Keratinocyte (primary cell): ENCODE measurements around the gene ZNF300. TPM values are rescaled to one million over a fixed set of nuclear protein-coding genes. Genes with fewer than 3 reads are reported as not detected.

Source experiments
- DNase-seq: peaks from one replicate; pipeline ENCODE4 v3.0.0-alpha.2; 2011; ENCODE audit warnings: low read depth, missing footprints, low spot score
- FAIRE-seq: peaks from 2 replicates; lab custom pipeline; 2011; peaks lifted over from hg19 to GRCh38; lab: Jason Lieb, UNC
- H2AFZ ChIP-seq: 2 replicates; pipeline ENCODE4 v1.6.0; 2012; ENCODE audit warnings: low read length, control low read depth, inconsistent platforms; ENCODE audit not compliant: control insufficient read depth
- H3K27ac ChIP-seq: 2 replicates; pipeline ENCODE4 v1.5.1; 2011; ENCODE audit warnings: low read length; ENCODE audit not compliant: control insufficient read depth, insufficient read depth
- H3K27me3 ChIP-seq: 3 replicates; pipeline ENCODE4 v1.6.0; 2011; ENCODE audit warnings: low read length; ENCODE audit not compliant: control insufficient read depth, insufficient read depth; ENCODE audit errors: extremely low read depth
- H3K36me3 ChIP-seq, 2 experiments: 2 replicates in 1 of 2; 3 replicates in 1 of 2; pipeline ENCODE4 v1.5.1; 2011; ENCODE audit warnings: low read length in 2 of 2, mild to moderate bottlenecking in 1 of 2; ENCODE audit not compliant: control insufficient read depth in 2 of 2, insufficient read depth in 2 of 2; ENCODE audit errors: extremely low read depth in 1 of 2
- H3K4me1 ChIP-seq: 3 replicates; pipeline ENCODE4 v1.5.1; 2011; ENCODE audit warnings: low read length; ENCODE audit not compliant: control insufficient read depth, insufficient read depth; ENCODE audit errors: extremely low read depth
- H3K4me2 ChIP-seq: 3 replicates; pipeline ENCODE4 v1.6.0; 2011; ENCODE audit warnings: low read depth, low read length; ENCODE audit not compliant: control insufficient read depth, insufficient read depth; ENCODE audit errors: extremely low read depth
- H3K4me3 ChIP-seq, 3 experiments: fragments of 200-600 bp in 1 of 3; sonication (generic) in 1 of 3; 2 replicates in 2 of 3; 3 replicates in 1 of 3; pipeline ENCODE4 v1.5.1; 2011 to 2016; ENCODE audit warnings: low read length in 3 of 3, mild to moderate bottlenecking in 3 of 3, control low read depth in 2 of 3, inconsistent platforms in 1 of 3, low read depth in 1 of 3, mixed read lengths in 1 of 3, mixed run types in 1 of 3, moderate library complexity in 1 of 3; ENCODE audit not compliant: control insufficient read depth in 2 of 3, insufficient read depth in 2 of 3; ENCODE audit errors: extremely low read depth in 1 of 3
- H3K79me2 ChIP-seq: 2 replicates; pipeline ENCODE4 v1.6.0; 2012; ENCODE audit warnings: low read length; ENCODE audit not compliant: control insufficient read depth, insufficient read depth
- H3K9ac ChIP-seq: 3 replicates; pipeline ENCODE4 v1.6.0; 2011; ENCODE audit warnings: low read length; ENCODE audit not compliant: control insufficient read depth, insufficient read depth; ENCODE audit errors: extremely low read depth
- H3K9me1 ChIP-seq: 3 replicates; pipeline ENCODE4 v1.6.0; 2011; ENCODE audit warnings: low read length; ENCODE audit not compliant: control insufficient read depth, insufficient read depth; ENCODE audit errors: extremely low read depth
- H3K9me3 ChIP-seq: 2 replicates; pipeline ENCODE4 v1.5.1; 2012; ENCODE audit warnings: low read depth, low read length; ENCODE audit not compliant: control insufficient read depth
- H4K20me1 ChIP-seq: 3 replicates; pipeline ENCODE4 v1.6.0; 2011; ENCODE audit warnings: low read length; ENCODE audit not compliant: control insufficient read depth, insufficient read depth; ENCODE audit errors: extremely low read depth
- CTCF ChIP-seq, 3 experiments: IDR thresholded peaks in 1 of 3; conservative IDR thresholded peaks in 1 of 3; optimal IDR thresholded peaks in 1 of 3; 2 replicates in 2 of 3; 3 replicates in 1 of 3; pipeline versions ENCODE3 to v1.5.1; 2011; ENCODE audit warnings: low read length in 3 of 3, mild to moderate bottlenecking in 3 of 3, moderate library complexity in 2 of 3, control low read depth in 1 of 3, inconsistent platforms in 1 of 3; ENCODE audit not compliant: insufficient read depth in 2 of 3; ENCODE audit errors: extremely low read depth in 1 of 3
- EZH2 ChIP-seq: IDR thresholded peaks from one replicate; pipeline ENCODE4 v1.6.1; 2012; ENCODE audit warnings: inconsistent platforms, mild to moderate bottlenecking, low read length, moderate library complexity
- dilution Hi-C: fragments of 300-500 bp; cut with MboI; formaldehyde crosslinking; loops from one replicate; pipeline ENCODE4 v1.7.0; 2020; ENCODE audit warnings: low sequenced_read_pairs; ENCODE audit not compliant: extremely low pct_ligation_motif_present
- polyA plus RNA-seq, 5 experiments: library from polyadenylated mRNA; depleted of rRNA in 3 of 5; stranded (reverse) in 3 of 5; stranded (forward) in 1 of 5; unstranded in 1 of 5; fragments of >200 nt; gene quantifications; 1 replicate in 1 of 5; 2 replicates in 3 of 5; 3 replicates in 1 of 5; pipeline versions ENCODE4 v1.2.1 to v1.2.3, GENCODE V29; 2011 to 2012; ENCODE audit warnings: missing spikeins in 2 of 5, low read depth in 1 of 5, low replicate concordance in 1 of 5

The ZNF300 gene
- polyA plus RNA-seq, 1 donor (not counting 4 experiments of a cell fraction or from before 2014, with no cell fraction given) = 8.7 TPM

- peaks cover 2% of the 10 kb centered on the region for H3K4me1 ChIP-seq
- peak overlapping the region; percentile 56 to 79 (median 73) for H3K4me3 ChIP-seq
- H3K27ac ChIP-seq = peak overlapping the region; percentile 98
- H3K9me1 ChIP-seq = no peaks in the 10 kb centered on the region
- TF ChIP-seq CTCF (optimal IDR thresholded peaks at IDR 0.05 in 1 of 3, IDR thresholded peaks at IDR 0.05 in 1 of 3, conservative IDR thresholded peaks at IDR 0.05 in 1 of 3; ENCODE audit: extremely low read depth in 1 of 3, insufficient read depth in 2 of 3, low read length in 3 of 3) (no peak), EZH2 (no peak)
- DNase-seq (no peak), FAIRE-seq (no peak)
- H3K79me2 ChIP-seq = no peaks in the 10 kb centered on the region
- peak overlapping the region; percentile 89 for H3K4me2 ChIP-seq
- H3K9me3 ChIP-seq = peaks cover 8% of the 10 kb centered on the region
- dilution Hi-C loops = no loop called here
- no peaks in the 10 kb centered on the region for H3K27me3 ChIP-seq
- H3K9ac ChIP-seq = peak overlapping the region; percentile 94
- H2AFZ ChIP-seq = peak overlapping the region; percentile 100
- no peaks in the 10 kb centered on the region for H4K20me1 ChIP-seq
- peaks cover 2 to 6% of the 10 kb centered on the region in 2 experiments for H3K36me3 ChIP-seq
Observed at GRCh38 chr5:150905312-150905683, 518 bp upstream of the ZNF300 start.

DNA sequence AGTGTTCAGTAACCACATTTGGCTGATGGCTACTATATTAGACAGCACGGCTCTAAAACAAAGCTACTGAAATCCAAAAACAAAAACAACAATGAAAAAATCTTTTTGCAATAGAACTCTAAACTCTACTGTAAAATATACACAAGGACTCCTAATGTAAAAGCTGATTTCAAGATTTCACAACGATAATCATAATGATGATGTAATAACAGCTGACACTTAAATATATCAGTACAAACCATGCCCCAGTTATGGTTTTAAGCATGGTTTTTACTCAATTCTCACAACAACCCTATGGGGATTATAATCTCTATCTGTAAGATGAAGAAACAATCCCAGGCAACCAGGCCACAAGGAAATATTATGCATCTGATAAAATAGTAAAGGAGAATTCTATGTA, 3.3 kb downstream of the ZNF300 start:
- TF ChIP-seq CTCF (optimal IDR thresholded peaks at IDR 0.05 in 1 of 3, IDR thresholded peaks at IDR 0.05 in 1 of 3, conservative IDR thresholded peaks at IDR 0.05 in 1 of 3; ENCODE audit: extremely low read depth in 1 of 3, insufficient read depth in 2 of 3, low read length in 3 of 3) (no peak), EZH2 (no peak)
- Histone ChIP-seq H3K9ac (no peak overlapping the region), H3K36me3 (peaks cover 9 to 13% of the 10 kb centered on the region in 2 experiments), H3K79me2 (no peaks in the 10 kb centered on the region), H3K27ac (no peak overlapping the region), H2AFZ (no peak overlapping the region), H3K27me3 (no peaks in the 10 kb centered on the region), H3K9me3 (peaks cover 27% of the 10 kb centered on the region), H3K4me3 (no peak overlapping the region), H4K20me1 (no peaks in the 10 kb centered on the region), H3K4me2 (no peak overlapping the region), H3K9me1 (no peaks in the 10 kb centered on the region), H3K4me1 (peaks cover 2% of the 10 kb centered on the region)
- dilution Hi-C loops = no loop called here
- DNase-seq (no peak), FAIRE-seq (no peak)
